Naive thymus-derived CD8-positive, alpha-beta T cell (primary cell): ENCODE data around the gene ACTA2. TPM values are rescaled to one million over a fixed set of nuclear protein-coding genes. Genes with fewer than 3 reads are reported as not detected.
A peak's percentile ranks its signal among the peaks of the same experiment; 100 is the strongest.

Experiments
- ATAC-seq, 2 donors: fragments of 150-1000 bp; cut with Tn5 transposase in 1 of 2; sonication (Bioruptor Pico), chemical (Tn5 transposase) in 1 of 2; 1 replicate in 1 of 2; 2 replicates in 1 of 2; pipeline ENCODE4 v1.10.0; 2021; ENCODE audit warnings: mild to moderate bottlenecking in 2 of 2, moderate library complexity in 2 of 2
- POLR2A ChIA-PET: fragments of 350-600 bp; sonication (Branson Sonifier 250); formaldehyde crosslinking; loops from one replicate; lab custom pipeline; 2021; ENCODE audit warnings: antibody characterized with exemption; lab: Charles Lee
- DNase-seq, 10 donors: peaks; one replicate each; pipeline versions ENCODE4 v3.0.0 to v3.0.0-alpha.2; 2020 to 2022
- H3K27ac Mint-ChIP-seq, 10 donors: one replicate each; pipeline ENCODE4 v1.8.0; 2020 to 2022; ENCODE audit warnings: mild to moderate bottlenecking in 10 of 10, mixed read lengths in 10 of 10, moderate library complexity in 4 of 10, inconsistent platforms in 1 of 10
- H3K27me3 Mint-ChIP-seq, 5 donors: one replicate each; pipeline ENCODE4 v1.8.0; 2021 to 2022; ENCODE audit warnings: mixed read lengths in 5 of 5
- H3K36me3 Mint-ChIP-seq, 3 donors: one replicate each; pipeline ENCODE4 v1.8.0; 2020 to 2022; ENCODE audit warnings: mixed read lengths in 3 of 3, mild to moderate bottlenecking in 2 of 3, inconsistent platforms in 1 of 3
- H3K4me1 Mint-ChIP-seq, 4 donors: one replicate each; pipeline ENCODE4 v1.8.0; 2021 to 2022; ENCODE audit warnings: mixed read lengths in 4 of 4
- H3K4me3 Mint-ChIP-seq, 10 donors: one replicate each; pipeline ENCODE4 v1.8.0; 2020 to 2022; ENCODE audit warnings: mild to moderate bottlenecking in 10 of 10, mixed read lengths in 10 of 10, moderate library complexity in 6 of 10, inconsistent platforms in 1 of 10
- H3K9me3 Mint-ChIP-seq, 9 donors: one replicate each; pipeline ENCODE4 v1.8.0; 2020 to 2022; ENCODE audit warnings: mixed read lengths in 9 of 9, mild to moderate bottlenecking in 3 of 9, inconsistent platforms in 1 of 9, moderate library complexity in 1 of 9
- polyA plus RNA-seq, 3 donors: library from polyadenylated mRNA; unstranded; fragments of 300-500 nt; fragmentation: Illumina TruSeq; gene quantifications; one replicate each; pipeline ENCODE4 v1.2.3, GENCODE V29; 2021
- total RNA-seq, 8 experiments: library from RNA in 2 of 8; stranded (reverse) in 2 of 8; gene quantifications; one replicate each; pipeline ENCODE4 v1.2.3 and lab custom pipeline; 2021 to 2026

Gene ACTA2
- total and polyA plus RNA-seq, 5 experiments from 2014 or later = 0.34 to 9.7 (median 1.6) TPM; not detected in 1

GRCh38 chr10:88963318-88963717 lies 10.7 kb upstream of the ACTA2 start:
- H3K27ac Mint-ChIP-seq = no peak overlapping the region
- DNase-seq (no peak), ATAC-seq (no peak)
- peaks cover 9 to 24% (median 22%) of the 10 kb centered on the region in 4 donors for H3K4me1 Mint-ChIP-seq
- H3K27me3 Mint-ChIP-seq = no peaks in the 10 kb centered on the region
- POLR2A ChIA-PET = no interaction called here
- H3K4me3 Mint-ChIP-seq = no peak overlapping the region
- H3K36me3 Mint-ChIP-seq = peaks cover 0 to 1% (median 0%) of the 10 kb centered on the region in 3 donors
- no peaks in the 10 kb centered on the region for H3K9me3 Mint-ChIP-seq

GRCh38 chr10:88962336-88962735 lies 9.8 kb upstream of the ACTA2 start:
- H3K27ac Mint-ChIP-seq = peak overlapping the region in 2 of 10 donors; percentile 33 to 54

GRCh38 chr10:88961266-88961665 lies 8.7 kb upstream of the ACTA2 start:
- POLR2A ChIA-PET = no interaction called here
- ATAC-seq = no peak

More at GRCh38 chr10:88962336-88962735, 9.8 kb upstream of the ACTA2 start:
- peak; percentile 79 to 88 for ATAC-seq
- H3K4me3 Mint-ChIP-seq = peak overlapping the region in 6 of 10 donors; percentile 43 to 71 (median 48)
- DNase-seq = peak in 3 of 10 donors; percentile 16 to 38 (median 35)
- POLR2A ChIA-PET = no interaction called here
- H3K36me3 Mint-ChIP-seq = peaks cover 0 to 4% (median 0%) of the 10 kb centered on the region in 3 donors
- H3K27me3 Mint-ChIP-seq = no peaks in the 10 kb centered on the region
- no peaks in the 10 kb centered on the region for H3K9me3 Mint-ChIP-seq
- H3K4me1 Mint-ChIP-seq = peaks cover 9 to 24% (median 22%) of the 10 kb centered on the region in 4 donors

GRCh38 chr10:88960802-88961201 lies 8.2 kb upstream of the ACTA2 start:
- no peak overlapping the region for H3K4me3 Mint-ChIP-seq
- DNase-seq = no peak
- POLR2A ChIA-PET = no interaction called here
- H3K4me1 Mint-ChIP-seq = peaks cover 9 to 24% (median 22%) of the 10 kb centered on the region in 4 donors
- no peak for ATAC-seq
- no peaks in the 10 kb centered on the region for H3K9me3 Mint-ChIP-seq
- no peaks in the 10 kb centered on the region for H3K27me3 Mint-ChIP-seq
- no peak overlapping the region for H3K27ac Mint-ChIP-seq
- H3K36me3 Mint-ChIP-seq = peaks cover 0 to 4% (median 0%) of the 10 kb centered on the region in 3 donors

More at GRCh38 chr10:88961266-88961665, 8.7 kb upstream of the ACTA2 start:
- Mint-ChIP-seq H3K4me3 (no peak overlapping the region), H3K4me1 (peaks cover 9 to 24% (median 22%) of the 10 kb centered on the region in 4 donors), H3K27ac (no peak overlapping the region), H3K9me3 (no peaks in the 10 kb centered on the region), H3K36me3 (peaks cover 0 to 4% (median 0%) of the 10 kb centered on the region in 3 donors), H3K27me3 (no peaks in the 10 kb centered on the region)
- no peak for DNase-seq

- Mint-ChIP-seq H3K4me3 (no peak overlapping the region), H3K9me3 (no peaks in the 10 kb centered on the region), H3K4me1 (peaks cover 9 to 24% (median 22%) of the 10 kb centered on the region in 4 donors), H3K27me3 (no peaks in the 10 kb centered on the region), H3K36me3 (peaks cover 0 to 4% (median 0%) of the 10 kb centered on the region in 3 donors), H3K27ac (no peak overlapping the region)
- ATAC-seq = no peak
- no peak for DNase-seq
- POLR2A ChIA-PET = no interaction called here
Observed at GRCh38 chr10:88958721-88959120, 6.1 kb upstream of the ACTA2 start.

- H3K27ac Mint-ChIP-seq = peak overlapping the region in 1 of 10 donors; percentile 46
- POLR2A ChIA-PET = interaction anchor here (0.8 to 1.0 kb wide), 2 partner anchors 12 to 34 kb away, joined by 3 read pairs; partner anchors contain the start of gene FAS
- H3K4me3 Mint-ChIP-seq = no peak overlapping the region
- no peaks in the 10 kb centered on the region for H3K27me3 Mint-ChIP-seq
- DNase-seq = no peak
- H3K4me1 Mint-ChIP-seq = peaks cover 5 to 18% (median 17%) of the 10 kb centered on the region in 4 donors
- no peak for ATAC-seq
- H3K9me3 Mint-ChIP-seq = no peaks in the 10 kb centered on the region
- H3K36me3 Mint-ChIP-seq = peaks cover 0 to 4% (median 0%) of the 10 kb centered on the region in 3 donors
Observed at GRCh38 chr10:88957381-88957780, 4.8 kb upstream of the ACTA2 start.

GRCh38 chr10:88954458-88955083 lies 2.0 kb upstream of the ACTA2 start:
- no peaks in the 10 kb centered on the region for H3K27me3 Mint-ChIP-seq
- DNase-seq (no peak), ATAC-seq (no peak)
- peaks cover 0 to 7% (median 4%) of the 10 kb centered on the region in 3 donors for H3K36me3 Mint-ChIP-seq
- no peak overlapping the region for H3K4me3 Mint-ChIP-seq
- peaks cover 0 to 2% (median 0%) of the 10 kb centered on the region in 4 donors for H3K4me1 Mint-ChIP-seq
- POLR2A ChIA-PET = no interaction called here
- H3K27ac Mint-ChIP-seq = no peak overlapping the region
- no peaks in the 10 kb centered on the region for H3K9me3 Mint-ChIP-seq

GRCh38 chr10:88953662-88954061 lies 1.1 kb upstream of the ACTA2 start:
- POLR2A ChIA-PET = no interaction called here
- peaks cover 0 to 6% (median 4%) of the 10 kb centered on the region in 3 donors for H3K36me3 Mint-ChIP-seq
- H3K27me3 Mint-ChIP-seq = no peaks in the 10 kb centered on the region
- ATAC-seq = no peak
- no peak for DNase-seq
- no peak overlapping the region for H3K4me3 Mint-ChIP-seq
- peaks cover 0 to 2% (median 0%) of the 10 kb centered on the region in 4 donors for H3K4me1 Mint-ChIP-seq
- H3K9me3 Mint-ChIP-seq = no peaks in the 10 kb centered on the region
- H3K27ac Mint-ChIP-seq = peak overlapping the region in 1 of 10 donors; percentile 34

- POLR2A ChIA-PET = no interaction called here
- no peak for ATAC-seq
- Mint-ChIP-seq H3K9me3 (no peaks in the 10 kb centered on the region), H3K36me3 (peaks cover 0 to 7% (median 4%) of the 10 kb centered on the region in 3 donors), H3K27me3 (no peaks in the 10 kb centered on the region), H3K4me3 (no peak overlapping the region), H3K27ac (no peak overlapping the region), H3K4me1 (peaks cover 0 to 3% (median under 1%) of the 10 kb centered on the region in 4 donors)
- no peak for DNase-seq
Observed at GRCh38 chr10:88949912-88950837, 2.4 kb downstream of the ACTA2 start.

- Mint-ChIP-seq H3K27ac (no peak overlapping the region), H3K4me1 (peaks cover 0 to 11% (median under 1%) of the 10 kb centered on the region in 4 donors), H3K36me3 (peaks cover 0 to 7% (median 4%) of the 10 kb centered on the region in 3 donors), H3K9me3 (no peaks in the 10 kb centered on the region), H3K4me3 (no peak overlapping the region), H3K27me3 (no peaks in the 10 kb centered on the region)
- DNase-seq (no peak), ATAC-seq (no peak)
- POLR2A ChIA-PET = no interaction called here
Observed at GRCh38 chr10:88949051-88949450, 3.5 kb downstream of the ACTA2 start.

- POLR2A ChIA-PET = no interaction called here
- no peaks in the 10 kb centered on the region for H3K9me3 Mint-ChIP-seq
- no peak for ATAC-seq
- H3K4me1 Mint-ChIP-seq = peaks cover 0 to 11% (median under 1%) of the 10 kb centered on the region in 4 donors
- peak overlapping the region in 1 of 10 donors; percentile 79 for H3K27ac Mint-ChIP-seq
- H3K4me3 Mint-ChIP-seq = no peak overlapping the region
- no peaks in the 10 kb centered on the region for H3K27me3 Mint-ChIP-seq
- DNase-seq = no peak
- peaks cover 0 to 7% (median 4%) of the 10 kb centered on the region in 3 donors for H3K36me3 Mint-ChIP-seq
Observed at GRCh38 chr10:88946965-88947590, 5.5 kb downstream of the ACTA2 start.

GRCh38 chr10:88946200-88946599 lies 6.4 kb downstream of the ACTA2 start:
- Mint-ChIP-seq H3K4me1 (peaks cover 0 to 11% (median 3%) of the 10 kb centered on the region in 4 donors), H3K9me3 (no peaks in the 10 kb centered on the region), H3K27ac (peak overlapping the region in 1 of 10 donors; percentile 17), H3K36me3 (peaks cover 0 to 7% (median 4%) of the 10 kb centered on the region in 3 donors), H3K4me3 (no peak overlapping the region), H3K27me3 (no peaks in the 10 kb centered on the region)
- no peak for ATAC-seq
- POLR2A ChIA-PET = no interaction called here
- no peak for DNase-seq
